Body of pancreas (tissue), 4 donors: ENCODE data around the gene REPIN1. TPM values are rescaled to one million over a fixed set of nuclear protein-coding genes. Genes with fewer than 3 reads are reported as not detected.
A peak's percentile ranks its signal among the peaks of the same experiment; 100 is the strongest.

Source experiments
- ATAC-seq: fragments of 150-250 bp; one replicate; pipeline ENCODE4 v1.9.1; 2016
- DNase-seq, 4 donors: peaks; one replicate each; pipeline ENCODE4 v3.0.0-alpha.2; 2019
- H3K27ac ChIP-seq, 4 donors: fragments of 200-600 bp; sonication (generic); 1 replicate in 3 of 4; 2 replicates in 1 of 4; pipeline versions ENCODE4 v1.5.1 to v1.6.1; 2016 to 2019; ENCODE audit warnings: mild to moderate bottlenecking in 1 of 4, mixed read lengths in 1 of 4, moderate library complexity in 1 of 4
- H3K27me3 ChIP-seq, 2 donors: fragments of 200-600 bp; sonication (generic); one replicate each; pipeline ENCODE4 v1.6.0; 2016; ENCODE audit warnings: mild to moderate bottlenecking in 1 of 2
- H3K36me3 ChIP-seq, 2 donors: fragments of 200-600 bp; sonication (generic); replicated peaks in 1 of 2; 2 replicates each; pipeline ENCODE4 v1.5.1; 2016; ENCODE audit warnings: low read depth in 2 of 2; ENCODE audit not compliant: insufficient read depth in 1 of 2
- H3K4me1 ChIP-seq: fragments of 200-600 bp; sonication (generic); one replicate; pipeline ENCODE4 v1.6.0; 2016
- H3K4me3 ChIP-seq, 2 donors: fragments of 200-600 bp; sonication (generic); 1 replicate in 1 of 2; 2 replicates in 1 of 2; pipeline ENCODE4 v1.5.1; 2016 to 2019
- H3K9me3 ChIP-seq, 3 donors: fragments of 200-600 bp; sonication (generic); 1 replicate in 2 of 3; 2 replicates in 1 of 3; pipeline ENCODE4 v1.5.1; 2016
- CTCF ChIP-seq, 7 experiments: fragments of 450-650 bp in 4 of 7; fragments of 200-600 bp in 3 of 7; sonication (generic) in 3 of 7; IDR thresholded peaks; one replicate each; pipeline ENCODE4 v1.5.1; 2016 to 2019; ENCODE audit warnings: antibody characterized with exemption in 7 of 7
- POLR2A ChIP-seq, 3 donors: fragments of 450-650 bp; IDR thresholded peaks; one replicate each; pipeline ENCODE4 v1.6.1; 2016; ENCODE audit warnings: antibody characterized with exemption in 3 of 3, mild to moderate bottlenecking in 2 of 3
- WGBS, 2 donors: methylation state at CpG; one replicate each; pipeline ENCODE4 v1.1.5; 2017; 5-methylcytosine and 5-hydroxymethylcytosine counted together
- intact Hi-C: fragments of 100-400 bp; cut with DNase I; formaldehyde crosslinking; loops from one replicate; pipeline ENCODE4 v1.15.1; 2023
- total RNA-seq, 2 donors: library from RNA; depleted of rRNA; stranded (reverse); fragments of >200 nt; gene quantifications; one replicate each; pipeline ENCODE4 v1.1.0, GENCODE V29; 2016

Gene REPIN1
- total RNA-seq, 2 donors from 2014 or later: 77.0 to 117 TPM

DNA sequence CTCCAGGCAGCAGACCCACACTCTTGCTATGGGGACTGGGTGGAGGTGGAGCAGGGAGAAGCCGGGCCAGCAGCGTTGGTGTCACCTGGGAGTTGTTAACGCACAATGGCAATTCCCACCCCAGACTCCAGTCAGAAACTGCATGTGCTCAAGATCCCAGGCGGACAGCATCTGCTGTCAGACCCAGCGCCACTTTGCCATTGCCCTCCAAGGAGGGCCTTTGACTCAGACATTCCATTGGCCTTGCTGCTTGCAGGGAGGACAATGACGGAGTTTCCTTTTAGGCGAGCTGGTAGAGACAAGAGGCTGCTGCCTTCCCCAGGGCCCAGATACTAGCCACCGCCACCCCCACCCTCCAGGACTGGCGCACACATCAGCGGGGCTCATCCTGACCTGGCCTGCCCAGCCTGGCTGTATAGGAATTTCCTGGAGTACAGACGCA, 45.0 kb downstream of the REPIN1 start:
- intact Hi-C loops: no loop called here
- Histone ChIP-seq H3K4me3 (no peak overlapping the region), H3K4me1 (no peaks in the 10 kb centered on the region), H3K9me3 (no peaks in the 10 kb centered on the region), H3K27me3 (no peaks in the 10 kb centered on the region), H3K27ac (no peak overlapping the region), H3K36me3 (no peaks in the 10 kb centered on the region)
- TF ChIP-seq POLR2A (IDR thresholded peaks at IDR 0.05) (no peak), CTCF (IDR thresholded peaks at IDR 0.05) (no peak)
- 85 to 95% methylated on average over 11 of the region's 11 CpGs for WGBS, 2 donors
- ATAC-seq (no peak), DNase-seq (no peak)

- H3K4me1 ChIP-seq: no peaks in the 10 kb centered on the region
- 85 to 86% methylated on average over 16 to 19 of the region's 19 CpGs for WGBS, 2 donors
- intact Hi-C loops: no loop called here
- H3K27ac ChIP-seq: no peak overlapping the region
- H3K27me3 ChIP-seq: no peaks in the 10 kb centered on the region
- H3K36me3 ChIP-seq: no peaks in the 10 kb centered on the region
- H3K9me3 ChIP-seq: no peaks in the 10 kb centered on the region
- peak in 1 of 4 donors; percentile 9 for DNase-seq
- no peak for ATAC-seq
- H3K4me3 ChIP-seq: no peak overlapping the region
- TF ChIP-seq POLR2A (IDR thresholded peaks at IDR 0.05): no peak
- no peak for TF ChIP-seq CTCF (IDR thresholded peaks at IDR 0.05)
Measured at GRCh38 chr7:150415161-150416153, 46.8 kb downstream of the REPIN1 start.

DNA sequence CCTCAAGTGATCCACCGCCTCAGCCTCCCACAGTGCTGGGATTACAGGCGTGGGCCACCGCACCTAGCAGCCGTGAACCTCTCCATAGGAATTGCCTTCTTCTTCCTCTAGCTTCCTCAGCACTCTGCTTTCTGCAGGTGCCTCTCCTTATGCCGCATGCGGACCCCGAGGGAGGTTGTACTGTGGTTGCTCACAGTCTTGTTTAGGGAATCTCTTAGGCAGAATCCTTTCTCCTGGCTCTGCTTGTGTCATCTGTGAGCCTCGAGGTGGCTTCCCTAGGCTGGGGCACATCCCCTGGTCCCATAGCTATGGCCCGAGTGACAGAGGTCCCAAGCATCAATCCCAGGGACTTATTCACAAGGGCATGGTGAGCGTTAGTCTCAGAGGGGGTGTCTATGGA, 48.6 kb downstream of the REPIN1 start:
- intact Hi-C loops: no loop called here
- H3K4me1 ChIP-seq: peaks cover 6% of the 10 kb centered on the region

GRCh38 chr7:150417863-150418262, 49.2 kb downstream of the REPIN1 start:
- 91% methylated on average over 6 of the region's 6 CpGs for WGBS, 2 donors
- Histone ChIP-seq H3K36me3 (no peaks in the 10 kb centered on the region), H3K27me3 (no peaks in the 10 kb centered on the region), H3K27ac (no peak overlapping the region), H3K4me3 (no peak overlapping the region), H3K9me3 (no peaks in the 10 kb centered on the region), H3K4me1 (peaks cover 6% of the 10 kb centered on the region)
- TF ChIP-seq POLR2A (IDR thresholded peaks at IDR 0.05) (no peak), CTCF (IDR thresholded peaks at IDR 0.05) (no peak)
- intact Hi-C loops: no loop called here
- DNase-seq (peak in 1 of 4 donors; percentile 1), ATAC-seq (no peak)

More for the DNA sequence above, 48.6 kb downstream of the REPIN1 start:
- 93 to 95% methylated on average over 7 to 10 of the region's 10 CpGs for WGBS, 2 donors
- Histone ChIP-seq H3K27ac (no peak overlapping the region), H3K9me3 (no peaks in the 10 kb centered on the region), H3K27me3 (no peaks in the 10 kb centered on the region), H3K4me3 (no peak overlapping the region), H3K36me3 (no peaks in the 10 kb centered on the region)
- ATAC-seq (no peak), DNase-seq (peak in 1 of 4 donors; percentile 4)
- TF ChIP-seq POLR2A (IDR thresholded peaks at IDR 0.05): no peak

DNA sequence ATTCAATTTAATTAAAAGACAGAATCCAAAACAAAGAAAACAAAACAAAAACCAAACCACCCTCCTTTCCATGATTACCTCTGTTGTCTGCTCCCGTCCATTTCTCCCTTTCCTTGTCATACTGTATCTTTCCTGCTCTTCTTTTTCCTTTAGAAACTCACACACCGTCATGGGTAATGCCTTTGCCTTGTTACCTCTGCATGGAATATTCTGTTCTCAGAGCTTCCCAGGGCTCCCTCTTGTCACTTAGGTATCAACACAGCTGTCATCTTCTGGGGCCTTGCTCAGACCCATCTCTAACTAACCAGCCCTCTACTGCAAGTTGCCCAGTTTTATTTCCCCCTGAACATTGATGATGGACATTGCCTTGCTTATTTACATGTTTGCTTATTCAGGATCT, 51.6 kb downstream of the REPIN1 start:
- intact Hi-C loops: no loop called here
- ATAC-seq: no peak
- H3K9me3 ChIP-seq: no peaks in the 10 kb centered on the region
- 70 to 78% methylated on average over 2 of the region's 2 CpGs for WGBS, 2 donors
- no peaks in the 10 kb centered on the region for H3K27me3 ChIP-seq
- H3K36me3 ChIP-seq: no peaks in the 10 kb centered on the region
- H3K27ac ChIP-seq: no peak overlapping the region
- no peak overlapping the region for H3K4me3 ChIP-seq
- DNase-seq: peak in 2 of 4 donors; percentile 1
- H3K4me1 ChIP-seq: peaks cover 6% of the 10 kb centered on the region
- TF ChIP-seq CTCF (IDR thresholded peaks at IDR 0.05): no peak
- no peak for TF ChIP-seq POLR2A (IDR thresholded peaks at IDR 0.05)
